Measurements from ENCODE around the gene CNBD2.
A peak's percentile ranks its signal among the peaks of the same experiment; 100 is the strongest.
"Not testable (repeated sequence)": the region's sequence is repeated elsewhere in the genome, so short reads cannot be mapped to it uniquely, and the experiment has no call there.

CNBD2 gene

GRCh38 chr20:36017048-36017951, 48.9 kb downstream of the CNBD2 start:
- no peaks in the 10 kb centered on the region for H3K27me3 ChIP-seq (ENCODE audit: low read depth)
- H3K4me3 ChIP-seq: no peak overlapping the region
- peaks cover 9% of the 10 kb centered on the region for H3K4me1 ChIP-seq
- DNase-seq (ENCODE audit: low spot score in 2 of 2): peak; percentile 23 to 52
- H3K36me3 ChIP-seq (replicated peaks): no peaks in the 10 kb centered on the region
- H3K9me3 ChIP-seq: no peaks in the 10 kb centered on the region
- in situ Hi-C loops (cut with MboI; ENCODE audit: low sequenced_read_pairs): no loop called here

GRCh38 chr20:36018208-36018988, 50.0 kb downstream of the CNBD2 start:
- H3K27me3 ChIP-seq (ENCODE audit: low read depth): no peaks in the 10 kb centered on the region
- DNase-seq (ENCODE audit: low spot score in 2 of 2): no peak
- no peak overlapping the region for H3K4me3 ChIP-seq
- no peaks in the 10 kb centered on the region for H3K9me3 ChIP-seq
- peaks cover 9% of the 10 kb centered on the region for H3K4me1 ChIP-seq
- no peaks in the 10 kb centered on the region for H3K36me3 ChIP-seq (replicated peaks)
- in situ Hi-C loops (cut with MboI; ENCODE audit: low sequenced_read_pairs): no loop called here

GRCh38 chr20:36026131-36026530, 57.7 kb downstream of the CNBD2 start:
- H3K4me3 ChIP-seq; in situ Hi-C loops (cut with MboI; ENCODE audit: low sequenced_read_pairs); H3K4me1 ChIP-seq; H3K9me3 ChIP-seq; H3K36me3 ChIP-seq (replicated peaks); DNase-seq (ENCODE audit: low spot score in 2 of 2); H3K27me3 ChIP-seq (ENCODE audit: low read depth): not testable (repeated sequence)

- Histone ChIP-seq H3K27me3 (ENCODE audit: low read depth) (peaks cover 2% of the 10 kb centered on the region; the same call in 1 of the 2 replicates), H3K4me3 (no peak overlapping the region), H3K36me3 (replicated peaks) (no peaks in the 10 kb centered on the region; the same call in 1 of the 2 replicates), H3K9me3 (no peaks in the 10 kb centered on the region), H3K4me1 (no peaks in the 10 kb centered on the region)
- DNase-seq (ENCODE audit: low spot score in 2 of 2): no peak
- in situ Hi-C loops (cut with MboI; ENCODE audit: low sequenced_read_pairs): no loop called here
Observed at GRCh38 chr20:36028106-36028808, 59.9 kb downstream of the CNBD2 start.

GRCh38 chr20:36030149-36030548, 61.8 kb downstream of the CNBD2 start:
- no peaks in the 10 kb centered on the region for H3K4me1 ChIP-seq
- no peaks in the 10 kb centered on the region for H3K9me3 ChIP-seq
- H3K36me3 ChIP-seq (replicated peaks): no peaks in the 10 kb centered on the region; the same call in 1 of the 2 replicates
- peaks cover 2% of the 10 kb centered on the region; the same call in 1 of the 2 replicates for H3K27me3 ChIP-seq (ENCODE audit: low read depth)
- in situ Hi-C loops (cut with MboI; ENCODE audit: low sequenced_read_pairs): no loop called here
- H3K4me3 ChIP-seq: no peak overlapping the region
- DNase-seq (ENCODE audit: low spot score in 2 of 2): no peak

GRCh38 chr20:36031806-36032205, 63.4 kb downstream of the CNBD2 start:
- in situ Hi-C loops (cut with MboI; ENCODE audit: low sequenced_read_pairs): no loop called here
- H3K4me3 ChIP-seq: no peak overlapping the region
- H3K27me3 ChIP-seq (ENCODE audit: low read depth): 0 out of 2 replicates have a peak, but pooled peaks cover 2% of the 10 kb centered on the region
- DNase-seq (ENCODE audit: low spot score in 2 of 2): no peak
- H3K9me3 ChIP-seq: no peaks in the 10 kb centered on the region
- no peaks in the 10 kb centered on the region for H3K4me1 ChIP-seq
- H3K36me3 ChIP-seq (replicated peaks): no peaks in the 10 kb centered on the region

- H3K4me1 ChIP-seq: no peaks in the 10 kb centered on the region
- in situ Hi-C loops (cut with MboI; ENCODE audit: low sequenced_read_pairs): no loop called here
- no peaks in the 10 kb centered on the region for H3K36me3 ChIP-seq (replicated peaks)
- H3K27me3 ChIP-seq (ENCODE audit: low read depth): no peaks in the 10 kb centered on the region
- no peak for DNase-seq (ENCODE audit: low spot score in 2 of 2)
- H3K4me3 ChIP-seq: no peak overlapping the region
- H3K9me3 ChIP-seq: no peaks in the 10 kb centered on the region
Observed at GRCh38 chr20:36034875-36035274, 66.5 kb downstream of the CNBD2 start.

GRCh38 chr20:36035745-36036144, 67.4 kb downstream of the CNBD2 start:
- in situ Hi-C loops (cut with MboI; ENCODE audit: low sequenced_read_pairs): no loop called here
- DNase-seq (ENCODE audit: low spot score in 2 of 2): no peak
- Histone ChIP-seq H3K27me3 (ENCODE audit: low read depth) (no peaks in the 10 kb centered on the region), H3K9me3 (no peaks in the 10 kb centered on the region), H3K36me3 (replicated peaks) (no peaks in the 10 kb centered on the region), H3K4me3 (no peak overlapping the region), H3K4me1 (no peaks in the 10 kb centered on the region)

- H3K9me3 ChIP-seq: no peaks in the 10 kb centered on the region
- in situ Hi-C loops (cut with MboI; ENCODE audit: low sequenced_read_pairs): no loop called here
- H3K36me3 ChIP-seq (replicated peaks): no peaks in the 10 kb centered on the region
- no peaks in the 10 kb centered on the region for H3K4me1 ChIP-seq
- no peaks in the 10 kb centered on the region for H3K27me3 ChIP-seq (ENCODE audit: low read depth)
- no peak for DNase-seq (ENCODE audit: low spot score in 2 of 2)
- no peak overlapping the region for H3K4me3 ChIP-seq
Observed at GRCh38 chr20:36036688-36037087, 68.3 kb downstream of the CNBD2 start.

GRCh38 chr20:36040571-36040970, 72.2 kb downstream of the CNBD2 start:
- DNase-seq (ENCODE audit: low spot score in 2 of 2): no peak
- no peak overlapping the region for H3K4me3 ChIP-seq
- no peaks in the 10 kb centered on the region for H3K36me3 ChIP-seq (replicated peaks)
- no peaks in the 10 kb centered on the region for H3K4me1 ChIP-seq
- no peaks in the 10 kb centered on the region for H3K9me3 ChIP-seq
- in situ Hi-C loops (cut with MboI; ENCODE audit: low sequenced_read_pairs): no loop called here
- no peaks in the 10 kb centered on the region for H3K27me3 ChIP-seq (ENCODE audit: low read depth)

GRCh38 chr20:36043441-36043840, 75.1 kb downstream of the CNBD2 start:
- in situ Hi-C loops (cut with MboI; ENCODE audit: low sequenced_read_pairs): no loop called here
- no peak for DNase-seq (ENCODE audit: low spot score in 2 of 2)

GRCh38 chr20:36043892-36044515, 75.6 kb downstream of the CNBD2 start:
- peaks cover 17% of the 10 kb centered on the region for H3K36me3 ChIP-seq (replicated peaks)
- in situ Hi-C loops (cut with MboI; ENCODE audit: low sequenced_read_pairs): no loop called here
- no peaks in the 10 kb centered on the region for H3K27me3 ChIP-seq (ENCODE audit: low read depth)

More at GRCh38 chr20:36043441-36043840, 75.1 kb downstream of the CNBD2 start:
- no peaks in the 10 kb centered on the region for H3K27me3 ChIP-seq (ENCODE audit: low read depth)
- H3K36me3 ChIP-seq (replicated peaks): peaks cover 17% of the 10 kb centered on the region
- H3K4me3 ChIP-seq: no peak overlapping the region
- no peaks in the 10 kb centered on the region for H3K9me3 ChIP-seq
- peaks cover 10% of the 10 kb centered on the region for H3K4me1 ChIP-seq

GRCh38 chr20:36045373-36045714, 77.0 kb downstream of the CNBD2 start:
- DNase-seq (ENCODE audit: low spot score in 2 of 2): no peak
- no peaks in the 10 kb centered on the region for H3K9me3 ChIP-seq
- no peak overlapping the region for H3K4me3 ChIP-seq
- H3K27me3 ChIP-seq (ENCODE audit: low read depth): no peaks in the 10 kb centered on the region
- peaks cover 10% of the 10 kb centered on the region for H3K4me1 ChIP-seq
- peaks cover 19% of the 10 kb centered on the region for H3K36me3 ChIP-seq (replicated peaks)
- in situ Hi-C loops (cut with MboI; ENCODE audit: low sequenced_read_pairs): no loop called here

More at GRCh38 chr20:36043892-36044515, 75.6 kb downstream of the CNBD2 start:
- no peak for DNase-seq (ENCODE audit: low spot score in 2 of 2)
- Histone ChIP-seq H3K4me3 (no peak overlapping the region), H3K9me3 (no peaks in the 10 kb centered on the region), H3K4me1 (peaks cover 10% of the 10 kb centered on the region)

Measured in HAP-1 (cell line).